Keratinocyte (primary cell): Measurements from ENCODE around the gene SYNPO2L.
A peak's percentile ranks its signal among the peaks of the same experiment; 100 is the strongest.

Experiments
- EZH2 ChIP-seq: IDR thresholded peaks from one replicate; pipeline ENCODE4 v1.6.1; 2012; ENCODE audit warnings: inconsistent platforms, mild to moderate bottlenecking, low read length, moderate library complexity
- TF ChIP-seq, protein P1 (sequence below), 3 experiments: IDR thresholded peaks in 1 of 3; conservative IDR thresholded peaks in 1 of 3; optimal IDR thresholded peaks in 1 of 3; 2 replicates in 2 of 3; 3 replicates in 1 of 3; pipeline versions ENCODE3 to v1.5.1; 2011; ENCODE audit warnings: low read length in 3 of 3, mild to moderate bottlenecking in 3 of 3, moderate library complexity in 2 of 3, control low read depth in 1 of 3, inconsistent platforms in 1 of 3; ENCODE audit not compliant: insufficient read depth in 2 of 3; ENCODE audit errors: extremely low read depth in 1 of 3

- TF ChIP-seq, protein P1, sequence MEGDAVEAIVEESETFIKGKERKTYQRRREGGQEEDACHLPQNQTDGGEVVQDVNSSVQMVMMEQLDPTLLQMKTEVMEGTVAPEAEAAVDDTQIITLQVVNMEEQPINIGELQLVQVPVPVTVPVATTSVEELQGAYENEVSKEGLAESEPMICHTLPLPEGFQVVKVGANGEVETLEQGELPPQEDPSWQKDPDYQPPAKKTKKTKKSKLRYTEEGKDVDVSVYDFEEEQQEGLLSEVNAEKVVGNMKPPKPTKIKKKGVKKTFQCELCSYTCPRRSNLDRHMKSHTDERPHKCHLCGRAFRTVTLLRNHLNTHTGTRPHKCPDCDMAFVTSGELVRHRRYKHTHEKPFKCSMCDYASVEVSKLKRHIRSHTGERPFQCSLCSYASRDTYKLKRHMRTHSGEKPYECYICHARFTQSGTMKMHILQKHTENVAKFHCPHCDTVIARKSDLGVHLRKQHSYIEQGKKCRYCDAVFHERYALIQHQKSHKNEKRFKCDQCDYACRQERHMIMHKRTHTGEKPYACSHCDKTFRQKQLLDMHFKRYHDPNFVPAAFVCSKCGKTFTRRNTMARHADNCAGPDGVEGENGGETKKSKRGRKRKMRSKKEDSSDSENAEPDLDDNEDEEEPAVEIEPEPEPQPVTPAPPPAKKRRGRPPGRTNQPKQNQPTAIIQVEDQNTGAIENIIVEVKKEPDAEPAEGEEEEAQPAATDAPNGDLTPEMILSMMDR (optimal IDR thresholded peaks at IDR 0.05 in 1 of 3, IDR thresholded peaks at IDR 0.05 in 1 of 3, conservative IDR thresholded peaks at IDR 0.05 in 1 of 3; ENCODE audit: extremely low read depth in 1 of 3, insufficient read depth in 2 of 3, low read length in 3 of 3): peak; percentile 76 to 87 (median 85)
- no peak for TF ChIP-seq EZH2
Measured at GRCh38 chr10:73644015-73644743, 11.7 kb downstream of the SYNPO2L start.
